Heart right ventricle (tissue), 16 donors: ENCODE data around the gene CBLL1. TPM values are rescaled to one million over a fixed set of nuclear protein-coding genes. Genes with fewer than 3 reads are reported as not detected.
A peak's percentile ranks its signal among the peaks of the same experiment; 100 is the strongest.

Experiments
- ATAC-seq, 8 donors: fragments of 200-7000 bp; cut with Tn5 transposase; one replicate each; pipeline ENCODE4 v1.9.1; 2020; ENCODE audit warnings: mild to moderate bottlenecking in 8 of 8, moderate library complexity in 8 of 8, moderate number of reproducible peaks in 1 of 8
- DNase-seq, 2 donors: peaks; one replicate each; pipeline ENCODE4 v3.0.0-alpha.2; 2020
- H3K27ac ChIP-seq, 10 donors: fragments of 200-600 bp; sonication (generic) in 2 of 10; one replicate each; pipeline versions ENCODE4 v1.5.0 to v1.8.0; 2020 to 2022; ENCODE audit warnings: mild to moderate bottlenecking in 3 of 10
- H3K27me3 ChIP-seq, 7 donors: fragments of 200-600 bp; one replicate each; pipeline ENCODE4 v1.8.0; 2021 to 2022; ENCODE audit warnings: mild to moderate bottlenecking in 2 of 7
- H3K36me3 ChIP-seq, 9 donors: fragments of 200-600 bp; sonication (generic) in 1 of 9; one replicate each; pipeline versions ENCODE4 v1.5.0 to v1.8.0; 2020 to 2022; ENCODE audit warnings: mild to moderate bottlenecking in 2 of 9
- H3K4me1 ChIP-seq, 9 donors: fragments of 200-600 bp; sonication (generic) in 1 of 9; one replicate each; pipeline versions ENCODE4 v1.5.0 to v1.8.0; 2020 to 2022; ENCODE audit warnings: mild to moderate bottlenecking in 4 of 9
- H3K4me3 ChIP-seq, 10 donors: fragments of 200-600 bp; sonication (generic) in 2 of 10; one replicate each; pipeline versions ENCODE4 v1.5.0 to v1.8.0; 2020 to 2022; ENCODE audit warnings: mild to moderate bottlenecking in 7 of 10, moderate library complexity in 2 of 10
- H3K9me3 ChIP-seq, 11 donors: fragments of 200-600 bp in 10 of 11; sonication (generic) in 2 of 11; one replicate each; pipeline versions ENCODE4 v1.5.0 to v1.8.0; 2013 to 2022; ENCODE audit warnings: mild to moderate bottlenecking in 2 of 11, control low read depth in 1 of 11, moderate library complexity in 1 of 11
- WGBS, 2 donors: extraction: QIAGEN DNeasy Blood & Tissue Kit; methylation state at CpG; one replicate each; pipeline ENCODE4 v1.1.7; 2013; ENCODE audit warnings: inconsistent platforms in 1 of 2; 5-methylcytosine and 5-hydroxymethylcytosine counted together
- intact Hi-C, 10 donors: fragments of 100-400 bp; cut with DNase I; formaldehyde crosslinking; loops; one replicate each; pipeline versions ENCODE4 v1.11.1 to v1.14.2; 2022
- polyA plus RNA-seq, 2 donors: library from polyadenylated mRNA; stranded (reverse); fragments of 200-250 nt; gene quantifications; one replicate each; pipeline ENCODE4 v1.2.3, GENCODE V29; 2013
- total RNA-seq, 10 donors: library from RNA; stranded (reverse); fragmentation: NEBNext Ultra II Directional in 3 of 10; extraction: Animal tissue kit (Norgen Biotek cat#: 25700) in 3 of 10; gene quantifications; one replicate each; pipeline versions ENCODE4 v1.2.1 to v1.2.4, GENCODE V29; 2021 to 2023
- TF ChIP-seq, protein P1 (sequence below), 9 donors: fragments of 200-600 bp; sonication (generic) in 2 of 9; IDR thresholded peaks; one replicate each; pipeline versions ENCODE4 v1.5.0 to v1.8.0; 2021 to 2022; ENCODE audit warnings: antibody characterized with exemption in 9 of 9, mild to moderate bottlenecking in 5 of 9, moderate library complexity in 1 of 9
- donor health status: Arrhythmogenic right ventricular cardiomyopathy.
- donor health status: ischemic (EF 13 %, LVEDD 7.1; RV severe dilation, severe dysfunction).
- donor health status: healthy with polysubstance abuse.
- donor health status: DM: no; HTN: yes; CAD: no.
- donor health status: DM: no; HTN: no; CAD: no.
- donor health status: ischemic (EF 25% LVEDD 6.9; RV normal size, moderate dysfunction).
- donor health status: ischemic (EF 25% LVEDD 5.7; RV mildly dilated, moderate dysfunction).
- donor health status: healthy.
- donor health status: DM: yes; HTN: yes; CAD: no.
- donor health status: Ischemic cardiomyopathy.
- donor health status: ischemic (EF 35%, LVEDD 5.7; RV mildly dilated, moderate dysfunction).
- donor health status: nonischemic (EF 11% LVEDD 7.7; RV severe dilation, severe dysfunction).
- donor health status: DM: yes; HTN: yes; CAD: no.
- donor health status: PGD.
- donor health status: ischemic (EF 29% LVEDD 5.4; RV normal size, mild dysfunction).
- donor health status: nonischemic (EF 23%, LVEDD 6.1; RV moderate dilation, normal function).

The CBLL1 gene
- total and polyA plus RNA-seq, 12 donors, result 4.6 to 31.3 (median 22.3) TPM

DNA sequence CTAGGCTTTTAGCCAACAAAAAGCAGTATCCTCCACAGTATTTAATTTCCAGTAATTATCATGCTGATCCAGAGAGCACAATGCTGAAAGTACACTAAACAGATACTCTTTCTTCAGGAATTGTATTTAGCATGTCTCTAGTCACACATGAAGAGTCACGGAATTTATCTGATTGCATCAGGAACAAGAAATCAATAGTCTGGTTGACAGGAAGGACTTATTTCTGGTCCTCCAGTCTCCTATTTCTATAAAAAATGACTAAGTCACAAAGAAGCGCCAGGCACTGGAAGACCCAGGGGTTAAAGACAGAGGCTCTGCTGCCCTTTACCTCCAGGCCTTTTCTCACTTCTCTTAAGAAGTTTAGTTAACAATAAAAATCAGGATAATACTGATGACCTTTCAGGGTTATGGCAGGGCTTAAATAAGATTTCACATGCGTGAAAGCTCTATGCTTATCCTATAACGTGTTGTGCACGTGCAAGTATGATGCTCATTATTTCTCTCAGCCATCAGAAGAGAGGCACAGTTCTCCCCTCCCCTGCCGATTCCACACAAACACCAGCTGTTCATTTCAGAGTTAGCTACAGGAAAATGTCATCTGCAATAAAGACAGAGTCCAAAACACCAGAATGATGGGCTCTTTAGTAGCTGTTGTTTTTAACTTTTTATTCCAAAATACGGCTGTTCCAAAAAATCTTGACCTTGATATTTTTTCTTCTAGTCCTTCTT, 46.5 kb upstream of the CBLL1 start:
- Histone ChIP-seq H3K27ac (peak overlapping the region in 3 of 10 donors; percentile 11 to 45 (median 18)), H3K4me3 (no peak overlapping the region)
- TF ChIP-seq, protein P1, sequence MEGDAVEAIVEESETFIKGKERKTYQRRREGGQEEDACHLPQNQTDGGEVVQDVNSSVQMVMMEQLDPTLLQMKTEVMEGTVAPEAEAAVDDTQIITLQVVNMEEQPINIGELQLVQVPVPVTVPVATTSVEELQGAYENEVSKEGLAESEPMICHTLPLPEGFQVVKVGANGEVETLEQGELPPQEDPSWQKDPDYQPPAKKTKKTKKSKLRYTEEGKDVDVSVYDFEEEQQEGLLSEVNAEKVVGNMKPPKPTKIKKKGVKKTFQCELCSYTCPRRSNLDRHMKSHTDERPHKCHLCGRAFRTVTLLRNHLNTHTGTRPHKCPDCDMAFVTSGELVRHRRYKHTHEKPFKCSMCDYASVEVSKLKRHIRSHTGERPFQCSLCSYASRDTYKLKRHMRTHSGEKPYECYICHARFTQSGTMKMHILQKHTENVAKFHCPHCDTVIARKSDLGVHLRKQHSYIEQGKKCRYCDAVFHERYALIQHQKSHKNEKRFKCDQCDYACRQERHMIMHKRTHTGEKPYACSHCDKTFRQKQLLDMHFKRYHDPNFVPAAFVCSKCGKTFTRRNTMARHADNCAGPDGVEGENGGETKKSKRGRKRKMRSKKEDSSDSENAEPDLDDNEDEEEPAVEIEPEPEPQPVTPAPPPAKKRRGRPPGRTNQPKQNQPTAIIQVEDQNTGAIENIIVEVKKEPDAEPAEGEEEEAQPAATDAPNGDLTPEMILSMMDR (IDR thresholded peaks at IDR 0.05), result no peak

DNA sequence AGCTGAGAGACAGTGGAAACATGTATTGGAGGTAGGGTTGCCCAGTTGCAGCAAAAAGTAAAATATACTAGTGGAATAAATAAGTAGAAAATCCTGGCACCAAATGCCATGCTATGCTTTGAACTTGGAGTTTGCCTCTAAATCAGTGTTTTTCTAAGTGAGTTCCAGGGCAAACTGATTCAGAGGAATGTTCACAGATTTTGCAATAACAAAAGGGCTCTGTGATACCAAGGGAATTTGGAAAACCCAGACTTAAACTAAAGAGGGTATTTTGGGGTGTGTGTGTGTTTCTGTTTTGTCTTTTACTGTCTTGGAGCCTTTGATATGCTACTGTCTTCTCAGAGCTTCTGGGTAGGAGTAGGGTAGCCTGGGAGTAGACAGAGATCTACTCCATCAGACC, 43.4 kb upstream of the CBLL1 start:
- intact Hi-C loops, result no loop called here
- Histone ChIP-seq H3K36me3 (no peaks in the 10 kb centered on the region), H3K9me3 (no peaks in the 10 kb centered on the region), H3K27me3 (no peaks in the 10 kb centered on the region), H3K4me1 (peaks cover 0 to 13% (median 0%) of the 10 kb centered on the region in 9 donors), H3K4me3 (no peak overlapping the region), H3K27ac (no peak overlapping the region)
- TF ChIP-seq, protein P1 (IDR thresholded peaks at IDR 0.05), result no peak
- no peak for ATAC-seq
- DNase-seq, result no peak

More for the DNA sequence above, 46.5 kb upstream of the CBLL1 start:
- ATAC-seq (peak in 1 of 8 donors; percentile 45), DNase-seq (no peak)
- H3K27me3 ChIP-seq, result no peaks in the 10 kb centered on the region
- H3K4me1 ChIP-seq, result peaks cover 0 to 37% (median 23%) of the 10 kb centered on the region in 9 donors
- intact Hi-C loops, result no loop called here
- no peaks in the 10 kb centered on the region for H3K36me3 ChIP-seq
- WGBS, 2 donors, result 68 to 72% methylated on average over 7 of the region's 7 CpGs
- H3K9me3 ChIP-seq, result no peaks in the 10 kb centered on the region

GRCh38 chr7:107701191-107701590, 42.8 kb upstream of the CBLL1 start:
- 61 to 69% methylated on average over 3 of the region's 3 CpGs for WGBS, 2 donors
- intact Hi-C loops, result no loop called here
- no peaks in the 10 kb centered on the region for H3K27me3 ChIP-seq
- H3K4me3 ChIP-seq, result no peak overlapping the region
- no peaks in the 10 kb centered on the region for H3K9me3 ChIP-seq
- H3K4me1 ChIP-seq, result peaks cover 0 to 13% (median 0%) of the 10 kb centered on the region in 9 donors
- H3K27ac ChIP-seq, result no peak overlapping the region
- TF ChIP-seq, protein P1 (IDR thresholded peaks at IDR 0.05), result no peak
- DNase-seq (no peak), ATAC-seq (no peak)
- H3K36me3 ChIP-seq, result no peaks in the 10 kb centered on the region

DNA sequence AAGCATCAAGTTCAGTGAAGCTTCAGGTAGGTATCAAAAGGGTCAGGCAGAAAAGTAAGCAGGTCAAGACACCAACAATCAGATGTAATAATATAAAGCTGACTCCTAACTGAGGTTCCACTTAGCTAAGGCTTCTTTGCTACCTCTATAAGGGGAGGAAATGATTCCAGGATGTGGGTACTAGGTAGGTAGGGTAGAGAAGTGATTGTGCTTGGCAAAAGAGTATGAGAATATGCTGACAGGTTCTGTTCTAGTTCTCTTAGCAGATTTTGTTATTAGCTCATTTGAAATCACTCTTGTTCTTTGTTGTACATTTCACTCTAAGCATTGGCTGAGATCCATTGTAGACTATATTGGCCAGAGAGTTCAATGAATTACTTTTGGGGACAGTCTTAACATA, 40.7 kb upstream of the CBLL1 start:
- no peaks in the 10 kb centered on the region for H3K9me3 ChIP-seq
- TF ChIP-seq, protein P1 (IDR thresholded peaks at IDR 0.05), result no peak
- H3K27me3 ChIP-seq, result no peaks in the 10 kb centered on the region
- ATAC-seq (no peak), DNase-seq (no peak)
- peaks cover 0 to 7% (median 0%) of the 10 kb centered on the region in 9 donors for H3K4me1 ChIP-seq
- H3K36me3 ChIP-seq, result no peaks in the 10 kb centered on the region
- intact Hi-C loops, result no loop called here
- H3K4me3 ChIP-seq, result no peak overlapping the region
- no peak overlapping the region for H3K27ac ChIP-seq
